SK-N-SH treated with all-trans-retinoic acid at 6 μM for 48 hours (cell line): ENCODE measurements around the gene SIAH2.

Experiments
- ATAC-seq: fragments of 200-7000 bp; cut with Tn5 transposase; 3 replicates; pipeline ENCODE4 v1.9.1; 2020; ENCODE audit warnings: mild to moderate bottlenecking, moderate library complexity
- ARNTL ChIP-seq: fragments of 450-650 bp; formaldehyde crosslinking; IDR thresholded peaks from 2 replicates; pipeline ENCODE4 v1.5.0; 2020; ENCODE audit warnings: low read depth, mild to moderate bottlenecking, moderate library complexity, borderline replicate concordance
- BACH2 ChIP-seq: fragments of 250-450 bp; sonication (Bioruptor Pico); IDR thresholded peaks from 2 replicates; pipeline ENCODE4 v1.9.0; 2021; ENCODE audit warnings: mild to moderate bottlenecking, borderline replicate concordance
- CSDC2 ChIP-seq: fragments of 250-450 bp; sonication (Bioruptor Pico); IDR thresholded peaks from 2 replicates; pipeline ENCODE4 v1.5.0; 2020; ENCODE audit warnings: mild to moderate bottlenecking, moderate library complexity
- ESRRG ChIP-seq: fragments of 250-450 bp; sonication (Bioruptor Pico); IDR thresholded peaks from 2 replicates; pipeline ENCODE4 v1.6.1; 2021; ENCODE audit warnings: mild to moderate bottlenecking
- GLIS3 ChIP-seq: fragments of 250-450 bp; sonication (Bioruptor Pico); IDR thresholded peaks from 2 replicates; pipeline ENCODE4 v1.5.0; 2020; ENCODE audit warnings: mild to moderate bottlenecking, moderate library complexity
- ISL1 ChIP-seq: fragments of 250-450 bp; sonication (Bioruptor Pico); IDR thresholded peaks from 2 replicates; pipeline ENCODE4 v2.1.2; 2022; ENCODE audit warnings: mild to moderate bottlenecking, moderate library complexity
- OSR1 ChIP-seq: fragments of 250-450 bp; sonication (Bioruptor Pico); IDR thresholded peaks from 2 replicates; pipeline ENCODE4 v1.8.0; 2022; ENCODE audit warnings: moderate library complexity, mild to moderate bottlenecking, inconsistent platforms
- PPARA ChIP-seq: fragments of 250-450 bp; sonication (Bioruptor Pico); IDR thresholded peaks from 2 replicates; pipeline ENCODE4 v1.5.0; 2020; ENCODE audit warnings: mild to moderate bottlenecking, borderline replicate concordance
- RARB ChIP-seq: fragments of 250-450 bp; sonication (Bioruptor Pico); IDR thresholded peaks from 2 replicates; pipeline ENCODE4 v1.8.0; 2021; ENCODE audit warnings: mild to moderate bottlenecking, moderate library complexity
- SNAI2 ChIP-seq: fragments of 250-450 bp; sonication (Bioruptor Pico); IDR thresholded peaks from 2 replicates; pipeline ENCODE4 v1.5.0; 2020; ENCODE audit warnings: mild to moderate bottlenecking, moderate library complexity
- TCF4 ChIP-seq: fragments of 250-450 bp; sonication (Bioruptor Pico); IDR thresholded peaks from 2 replicates; pipeline ENCODE4 v1.8.0; 2021; ENCODE audit warnings: mild to moderate bottlenecking, moderate library complexity, borderline replicate concordance
- ZC3H10 ChIP-seq: fragments of 250-450 bp; sonication (Bioruptor Pico); IDR thresholded peaks from 2 replicates; pipeline ENCODE4 v1.5.1; 2021; ENCODE audit warnings: mild to moderate bottlenecking, moderate library complexity
- ZFP3 ChIP-seq: fragments of 250-450 bp; sonication (Bioruptor Pico); IDR thresholded peaks from 2 replicates; pipeline ENCODE4 v1.5.0; 2020; ENCODE audit warnings: mild to moderate bottlenecking, moderate library complexity
- ZFP30 ChIP-seq: fragments of 450-650 bp; formaldehyde crosslinking; IDR thresholded peaks from 2 replicates; pipeline ENCODE4 v1.5.0; 2022; ENCODE audit warnings: mild to moderate bottlenecking, moderate library complexity
- ZNF565 ChIP-seq: fragments of 450-650 bp; formaldehyde crosslinking; conservative IDR thresholded peaks from 2 replicates; pipeline ENCODE4 v1.5.0; 2020; ENCODE audit warnings: low read depth, mild to moderate bottlenecking, moderate library complexity
- ZNF70 ChIP-seq: fragments of 450-650 bp; formaldehyde crosslinking; IDR thresholded peaks from 2 replicates; pipeline ENCODE4 v1.5.0; 2020; ENCODE audit warnings: mild to moderate bottlenecking, moderate library complexity
- ZNF8 ChIP-seq: fragments of 450-650 bp; formaldehyde crosslinking; IDR thresholded peaks from 2 replicates; pipeline ENCODE4 v1.5.0; 2020; ENCODE audit warnings: mild to moderate bottlenecking, moderate library complexity
- TF ChIP-seq, protein P1 (sequence below): fragments of 250-450 bp; sonication (Bioruptor Pico); IDR thresholded peaks from 2 replicates; pipeline ENCODE4 v1.8.0; 2021; ENCODE audit warnings: low read depth, mild to moderate bottlenecking, moderate library complexity, borderline replicate concordance
- TF ChIP-seq, protein P2 (sequence below): fragments of 250-450 bp; sonication (Bioruptor Pico); IDR thresholded peaks from 2 replicates; pipeline ENCODE4 v1.5.1; 2021; ENCODE audit warnings: mild to moderate bottlenecking, moderate library complexity
- TF ChIP-seq, protein P3 (sequence below): fragments of 250-450 bp; sonication (Bioruptor Pico); IDR thresholded peaks from 2 replicates; pipeline ENCODE4 v1.8.0; 2020; ENCODE audit warnings: mild to moderate bottlenecking, moderate library complexity, borderline replicate concordance
- TF ChIP-seq, protein P4 (sequence below): fragments of 250-450 bp; sonication (Bioruptor Pico); IDR thresholded peaks from 2 replicates; pipeline ENCODE4 v1.5.0; 2020; ENCODE audit warnings: mild to moderate bottlenecking, moderate library complexity
- TF ChIP-seq, protein P5 (sequence below): fragments of 250-450 bp; sonication (Bioruptor Pico); IDR thresholded peaks from 2 replicates; pipeline ENCODE4 v1.5.1; 2020; ENCODE audit warnings: low read depth, mild to moderate bottlenecking, moderate library complexity

Gene SIAH2

DNA sequence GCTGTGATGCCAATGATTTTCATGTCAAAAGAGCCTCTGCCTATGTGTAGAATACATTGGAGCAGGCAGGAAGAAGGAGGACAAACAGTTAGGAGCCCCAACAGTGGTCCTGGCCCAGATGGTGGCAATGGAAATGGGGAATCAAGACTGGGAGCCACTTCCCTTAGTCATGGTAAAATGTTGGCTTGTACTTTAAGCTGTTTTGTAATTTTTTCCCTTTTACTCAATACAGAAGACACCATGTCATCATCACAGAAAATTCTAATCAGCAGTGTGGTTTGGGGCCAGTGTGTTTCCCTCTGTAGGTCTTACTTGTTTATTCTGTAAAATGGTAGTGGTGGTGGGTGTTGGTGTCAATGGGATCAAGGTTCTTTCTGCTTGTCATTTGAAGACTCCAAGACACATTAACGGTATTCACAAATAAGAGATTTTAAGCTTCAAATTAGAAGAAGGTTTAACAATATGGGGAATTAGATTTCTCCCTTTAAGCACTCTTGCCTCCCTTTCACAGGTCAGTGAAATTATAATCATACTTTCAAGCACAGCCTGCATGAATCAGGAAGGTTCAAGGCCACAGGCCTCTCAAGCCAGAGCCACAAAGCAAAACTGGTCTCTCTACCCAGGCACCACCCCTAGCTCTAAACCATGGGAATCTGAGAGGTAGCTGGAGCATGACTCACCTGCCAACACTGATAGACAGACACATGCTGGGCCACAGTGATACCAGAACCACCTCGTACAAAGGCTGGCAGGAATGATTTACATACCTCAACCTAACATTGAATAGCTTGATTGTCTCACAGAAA lies 24.9 kb downstream of the SIAH2 start:
- peak; percentile 68 for ATAC-seq
- TF ChIP-seq ZNF8 (no peak), BACH2 (CRISPR knock-in tag) (no peak), PPARA (no peak), ISL1 (CRISPR knock-in tag) (no peak), GLIS3 (CRISPR knock-in tag) (no peak), RARB (no peak), ZNF565 (CRISPR knock-in tag) (no peak), ZFP3 (CRISPR knock-in tag) (no peak), CSDC2 (CRISPR knock-in tag) (no peak), ZNF70 (CRISPR knock-in tag) (no peak), ARNTL (no peak), ZFP30 (CRISPR knock-in tag) (no peak), TCF4 (CRISPR knock-in tag) (no peak), ZC3H10 (CRISPR knock-in tag) (no peak)
- TF ChIP-seq, protein P1, sequence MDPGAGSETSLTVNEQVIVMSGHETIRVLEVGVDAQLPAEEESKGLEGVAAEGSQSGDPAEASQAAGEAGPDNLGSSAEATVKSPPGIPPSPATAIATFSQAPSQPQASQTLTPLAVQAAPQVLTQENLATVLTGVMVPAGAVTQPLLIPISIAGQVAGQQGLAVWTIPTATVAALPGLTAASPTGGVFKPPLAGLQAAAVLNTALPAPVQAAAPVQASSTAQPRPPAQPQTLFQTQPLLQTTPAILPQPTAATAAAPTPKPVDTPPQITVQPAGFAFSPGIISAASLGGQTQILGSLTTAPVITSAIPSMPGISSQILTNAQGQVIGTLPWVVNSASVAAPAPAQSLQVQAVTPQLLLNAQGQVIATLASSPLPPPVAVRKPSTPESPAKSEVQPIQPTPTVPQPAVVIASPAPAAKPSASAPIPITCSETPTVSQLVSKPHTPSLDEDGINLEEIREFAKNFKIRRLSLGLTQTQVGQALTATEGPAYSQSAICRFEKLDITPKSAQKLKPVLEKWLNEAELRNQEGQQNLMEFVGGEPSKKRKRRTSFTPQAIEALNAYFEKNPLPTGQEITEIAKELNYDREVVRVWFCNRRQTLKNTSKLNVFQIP (CRISPR knock-in tag) = no peak
- TF ChIP-seq, protein P2, sequence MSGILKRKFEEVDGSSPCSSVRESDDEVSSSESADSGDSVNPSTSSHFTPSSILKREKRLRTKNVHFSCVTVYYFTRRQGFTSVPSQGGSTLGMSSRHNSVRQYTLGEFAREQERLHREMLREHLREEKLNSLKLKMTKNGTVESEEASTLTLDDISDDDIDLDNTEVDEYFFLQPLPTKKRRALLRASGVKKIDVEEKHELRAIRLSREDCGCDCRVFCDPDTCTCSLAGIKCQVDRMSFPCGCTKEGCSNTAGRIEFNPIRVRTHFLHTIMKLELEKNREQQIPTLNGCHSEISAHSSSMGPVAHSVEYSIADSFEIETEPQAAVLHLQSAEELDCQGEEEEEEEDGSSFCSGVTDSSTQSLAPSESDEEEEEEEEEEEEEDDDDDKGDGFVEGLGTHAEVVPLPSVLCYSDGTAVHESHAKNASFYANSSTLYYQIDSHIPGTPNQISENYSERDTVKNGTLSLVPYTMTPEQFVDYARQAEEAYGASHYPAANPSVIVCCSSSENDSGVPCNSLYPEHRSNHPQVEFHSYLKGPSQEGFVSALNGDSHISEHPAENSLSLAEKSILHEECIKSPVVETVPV (CRISPR knock-in tag) = no peak
- TF ChIP-seq, protein P3, sequence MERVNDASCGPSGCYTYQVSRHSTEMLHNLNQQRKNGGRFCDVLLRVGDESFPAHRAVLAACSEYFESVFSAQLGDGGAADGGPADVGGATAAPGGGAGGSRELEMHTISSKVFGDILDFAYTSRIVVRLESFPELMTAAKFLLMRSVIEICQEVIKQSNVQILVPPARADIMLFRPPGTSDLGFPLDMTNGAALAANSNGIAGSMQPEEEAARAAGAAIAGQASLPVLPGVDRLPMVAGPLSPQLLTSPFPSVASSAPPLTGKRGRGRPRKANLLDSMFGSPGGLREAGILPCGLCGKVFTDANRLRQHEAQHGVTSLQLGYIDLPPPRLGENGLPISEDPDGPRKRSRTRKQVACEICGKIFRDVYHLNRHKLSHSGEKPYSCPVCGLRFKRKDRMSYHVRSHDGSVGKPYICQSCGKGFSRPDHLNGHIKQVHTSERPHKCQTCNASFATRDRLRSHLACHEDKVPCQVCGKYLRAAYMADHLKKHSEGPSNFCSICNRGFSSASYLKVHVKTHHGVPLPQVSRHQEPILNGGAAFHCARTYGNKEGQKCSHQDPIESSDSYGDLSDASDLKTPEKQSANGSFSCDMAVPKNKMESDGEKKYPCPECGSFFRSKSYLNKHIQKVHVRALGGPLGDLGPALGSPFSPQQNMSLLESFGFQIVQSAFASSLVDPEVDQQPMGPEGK = no peak
- TF ChIP-seq, protein P4, sequence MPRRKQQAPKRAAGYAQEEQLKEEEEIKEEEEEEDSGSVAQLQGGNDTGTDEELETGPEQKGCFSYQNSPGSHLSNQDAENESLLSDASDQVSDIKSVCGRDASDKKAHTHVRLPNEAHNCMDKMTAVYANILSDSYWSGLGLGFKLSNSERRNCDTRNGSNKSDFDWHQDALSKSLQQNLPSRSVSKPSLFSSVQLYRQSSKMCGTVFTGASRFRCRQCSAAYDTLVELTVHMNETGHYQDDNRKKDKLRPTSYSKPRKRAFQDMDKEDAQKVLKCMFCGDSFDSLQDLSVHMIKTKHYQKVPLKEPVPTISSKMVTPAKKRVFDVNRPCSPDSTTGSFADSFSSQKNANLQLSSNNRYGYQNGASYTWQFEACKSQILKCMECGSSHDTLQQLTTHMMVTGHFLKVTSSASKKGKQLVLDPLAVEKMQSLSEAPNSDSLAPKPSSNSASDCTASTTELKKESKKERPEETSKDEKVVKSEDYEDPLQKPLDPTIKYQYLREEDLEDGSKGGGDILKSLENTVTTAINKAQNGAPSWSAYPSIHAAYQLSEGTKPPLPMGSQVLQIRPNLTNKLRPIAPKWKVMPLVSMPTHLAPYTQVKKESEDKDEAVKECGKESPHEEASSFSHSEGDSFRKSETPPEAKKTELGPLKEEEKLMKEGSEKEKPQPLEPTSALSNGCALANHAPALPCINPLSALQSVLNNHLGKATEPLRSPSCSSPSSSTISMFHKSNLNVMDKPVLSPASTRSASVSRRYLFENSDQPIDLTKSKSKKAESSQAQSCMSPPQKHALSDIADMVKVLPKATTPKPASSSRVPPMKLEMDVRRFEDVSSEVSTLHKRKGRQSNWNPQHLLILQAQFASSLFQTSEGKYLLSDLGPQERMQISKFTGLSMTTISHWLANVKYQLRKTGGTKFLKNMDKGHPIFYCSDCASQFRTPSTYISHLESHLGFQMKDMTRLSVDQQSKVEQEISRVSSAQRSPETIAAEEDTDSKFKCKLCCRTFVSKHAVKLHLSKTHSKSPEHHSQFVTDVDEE (CRISPR knock-in tag) = no peak
- TF ChIP-seq, protein P5, sequence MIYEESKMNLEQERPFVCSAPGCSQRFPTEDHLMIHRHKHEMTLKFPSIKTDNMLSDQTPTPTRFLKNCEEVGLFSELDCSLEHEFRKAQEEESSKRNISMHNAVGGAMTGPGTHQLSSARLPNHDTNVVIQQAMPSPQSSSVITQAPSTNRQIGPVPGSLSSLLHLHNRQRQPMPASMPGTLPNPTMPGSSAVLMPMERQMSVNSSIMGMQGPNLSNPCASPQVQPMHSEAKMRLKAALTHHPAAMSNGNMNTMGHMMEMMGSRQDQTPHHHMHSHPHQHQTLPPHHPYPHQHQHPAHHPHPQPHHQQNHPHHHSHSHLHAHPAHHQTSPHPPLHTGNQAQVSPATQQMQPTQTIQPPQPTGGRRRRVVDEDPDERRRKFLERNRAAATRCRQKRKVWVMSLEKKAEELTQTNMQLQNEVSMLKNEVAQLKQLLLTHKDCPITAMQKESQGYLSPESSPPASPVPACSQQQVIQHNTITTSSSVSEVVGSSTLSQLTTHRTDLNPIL (CRISPR knock-in tag) = no peak
- TF ChIP-seq, all 23 proteins: peak for 0

DNA sequence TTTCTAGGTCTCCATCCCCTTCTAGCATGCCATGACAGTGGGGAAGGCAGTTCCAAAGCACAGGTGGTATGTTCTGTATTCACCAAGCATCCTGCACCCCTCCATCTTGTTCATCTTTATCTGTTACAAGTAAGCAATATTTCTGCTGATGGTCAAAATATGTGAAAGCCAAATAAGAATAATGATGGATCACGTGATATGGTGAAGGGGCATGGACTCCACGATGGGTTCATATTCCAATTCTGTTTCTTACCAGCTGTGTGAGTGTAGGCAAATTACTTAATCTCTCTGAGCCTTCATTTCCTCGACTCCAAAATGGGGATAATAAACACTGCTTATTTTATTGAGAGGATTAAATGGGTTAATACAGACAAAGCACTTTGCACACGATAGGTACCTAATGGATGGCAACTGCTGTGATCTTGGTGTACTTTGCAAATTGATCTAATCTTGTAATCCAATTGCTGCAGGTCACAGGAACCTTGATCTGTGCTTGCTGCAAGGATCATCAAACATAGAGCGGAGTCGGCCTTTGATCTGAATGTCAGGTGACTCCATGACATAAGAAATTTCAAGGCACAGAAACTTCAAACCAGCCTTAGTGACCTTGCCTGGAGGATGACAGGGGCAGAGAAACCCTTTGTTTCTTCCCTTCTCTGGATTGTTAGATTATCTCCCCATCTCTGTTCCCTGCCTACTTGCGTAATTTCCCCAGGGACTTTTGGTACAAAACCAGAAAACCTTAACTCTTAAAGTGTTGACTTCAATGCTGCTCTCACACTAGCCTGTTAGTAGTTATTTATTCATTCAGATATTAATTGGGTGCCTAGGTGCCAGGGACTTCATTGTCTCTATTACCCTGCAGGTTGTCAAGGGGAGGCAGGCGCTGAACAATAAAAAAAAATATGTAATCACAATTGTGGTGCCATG lies 25.8 kb downstream of the SIAH2 start:
- no peak for TF ChIP-seq ZC3H10 (CRISPR knock-in tag)
- TF ChIP-seq ESRRG = no peak
- ATAC-seq = no peak

DNA sequence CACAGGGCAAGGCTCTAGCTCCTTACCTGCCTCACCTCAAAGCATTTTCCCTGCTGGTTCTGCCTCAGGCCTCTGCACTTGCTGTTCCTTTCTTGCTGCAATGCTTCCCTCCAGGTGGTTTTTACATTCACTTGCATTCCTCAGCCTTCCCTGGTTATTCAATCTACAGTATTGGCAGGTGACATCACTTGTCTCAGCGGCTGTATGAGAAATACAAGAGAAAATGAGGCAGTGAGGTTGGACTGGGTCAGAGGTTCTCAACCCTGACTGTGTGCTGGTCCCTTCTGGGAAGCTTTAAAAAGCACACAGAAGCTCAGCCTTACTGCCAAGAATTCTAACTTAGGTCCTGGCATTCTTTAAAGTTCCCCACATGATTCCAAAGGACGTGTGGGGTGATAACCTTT lies 26.7 kb downstream of the SIAH2 start:
- TF ChIP-seq OSR1 (CRISPR knock-in tag) (no peak), CSDC2 (CRISPR knock-in tag) (no peak), SNAI2 (CRISPR knock-in tag) (no peak)
- no peak for ATAC-seq
